D721Med (cell line): Measurements from ENCODE around the gene GDA.

Experiments used
- DNase-seq: peaks from one replicate; pipeline ENCODE4 v3.0.0; 2011; ENCODE audit warnings: low spot score; ENCODE audit not compliant: insufficient read length
- FAIRE-seq: peaks from 2 replicates; lab custom pipeline; 2011; peaks lifted over from hg19 to GRCh38; lab: Jason Lieb, UNC
- CTCF ChIP-seq: IDR thresholded peaks from 2 replicates; pipeline ENCODE4 v1.5.1; 2012; ENCODE audit warnings: mild to moderate bottlenecking, control low read depth; ENCODE audit not compliant: insufficient read depth; ENCODE audit errors: missing control alignments

The GDA gene

GRCh38 chr9:72149231-72149975, at the start of gene GDA:
Gene GDA (plus strand): TSS chr9:72149440. CDS start chr9:72149560, 120 bp downstream.
- FAIRE-seq (no peak), DNase-seq (peak; percentile 21)
- TF ChIP-seq CTCF: no peak

DNA sequence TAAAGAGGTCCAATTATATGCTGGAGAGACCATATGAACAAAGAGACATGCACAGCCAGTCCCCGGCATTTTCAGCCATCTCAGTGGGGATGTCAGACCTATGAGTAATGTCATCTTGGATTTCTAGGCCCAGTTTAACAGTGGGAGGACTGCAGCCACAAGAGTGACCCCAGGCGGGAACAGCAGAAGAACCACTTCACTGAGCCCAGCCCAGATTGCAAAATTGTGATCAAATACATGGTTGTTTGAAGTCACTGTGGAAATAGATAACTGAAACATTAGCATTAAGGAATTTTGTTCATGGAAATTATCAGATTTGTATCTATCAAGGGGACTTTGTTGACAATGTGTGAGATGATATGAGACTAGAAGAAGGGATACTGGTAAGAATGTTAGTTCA, 46.7 kb upstream of the GDA start:
- FAIRE-seq: no peak
- no peak for DNase-seq
- TF ChIP-seq CTCF: no peak

DNA sequence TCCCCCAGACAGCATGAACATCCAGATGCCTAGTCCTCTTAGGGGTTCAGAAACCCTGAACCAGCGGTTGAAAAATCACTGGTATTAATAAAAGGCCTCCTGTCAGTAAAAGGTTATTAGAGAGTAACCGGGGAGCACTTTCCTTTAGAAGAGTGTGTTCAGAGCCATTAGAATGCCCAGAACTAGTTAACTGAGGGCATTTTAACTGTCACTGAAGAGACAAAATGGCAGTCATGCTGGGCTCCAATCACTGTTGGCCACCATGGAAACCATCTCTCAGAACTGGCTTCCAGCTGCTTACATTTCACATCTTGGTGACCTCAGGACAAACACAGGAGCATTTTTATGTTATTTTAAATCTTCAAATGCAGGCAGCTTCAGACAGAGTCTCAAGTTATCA, 36.2 kb upstream of the GDA start:
- FAIRE-seq (no peak), DNase-seq (no peak)
- TF ChIP-seq CTCF: no peak

- TF ChIP-seq CTCF: no peak
- DNase-seq (no peak), FAIRE-seq (no peak)
Observed at GRCh38 chr9:72119853-72120252, 29.4 kb upstream of the GDA start.

GRCh38 chr9:72124947-72125346, 24.3 kb upstream of the GDA start:
- FAIRE-seq: no peak
- TF ChIP-seq CTCF: no peak
- DNase-seq: no peak

DNA sequence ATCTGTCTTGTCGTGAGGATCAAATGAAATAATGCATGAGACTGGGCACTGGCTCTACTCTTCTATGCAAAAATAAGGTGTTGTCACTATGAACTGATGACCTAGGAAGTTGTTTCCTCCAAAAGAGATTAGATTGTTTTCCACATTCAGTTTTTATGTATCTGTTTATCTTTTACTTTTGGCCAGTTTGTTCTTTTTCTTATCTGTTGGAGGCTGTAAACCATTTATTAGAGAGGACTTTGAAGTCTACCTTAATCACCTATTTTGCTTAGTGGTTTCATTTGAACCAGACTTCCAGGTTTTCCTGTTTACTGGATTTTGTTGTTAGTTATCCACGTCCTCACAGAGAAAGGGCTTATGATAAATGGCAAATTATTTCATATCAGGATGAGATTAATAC, 21.5 kb upstream of the GDA start:
- TF ChIP-seq CTCF: no peak
- FAIRE-seq (no peak), DNase-seq (no peak)

DNA sequence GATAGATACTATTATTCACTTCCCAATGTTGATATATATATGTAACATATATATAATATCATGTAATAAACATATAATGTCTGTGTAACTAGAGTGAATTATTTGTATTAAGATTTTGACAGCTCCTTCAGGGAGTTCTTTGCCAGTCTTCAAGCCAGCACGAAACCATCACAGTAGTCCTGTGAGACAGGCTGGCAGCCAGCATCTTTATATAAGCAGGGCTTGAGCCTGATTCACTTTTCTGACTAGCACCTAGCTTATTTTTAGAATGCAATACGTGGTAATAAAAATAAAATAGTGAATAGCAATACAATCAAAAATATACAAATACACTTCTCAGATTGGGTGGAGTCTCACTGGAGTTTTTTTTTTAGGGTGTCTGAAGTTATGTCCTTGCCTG, 20.7 kb upstream of the GDA start:
- no peak for FAIRE-seq
- TF ChIP-seq CTCF: no peak
- no peak for DNase-seq
